Measurements from ENCODE around the gene LYSMD3.

- TF ChIP-seq RAD21 (IDR thresholded peaks at IDR 0.05; ENCODE audit: insufficient read depth, low read depth, low read length) (no peak), REST (IDR thresholded peaks at IDR 0.05; ENCODE audit: low read depth, low read length) (no peak)
Measured at GRCh38 chr5:90495146-90495545, 34.2 kb downstream of the LYSMD3 start.
